NCI-H2171 (cell line): ENCODE measurements around the gene FBXW7.
"Not testable (repeated sequence)": the region's sequence is repeated elsewhere in the genome, so short reads cannot be mapped to it uniquely, and the experiment has no call there.

Source experiments
- DNase-seq: peaks from one replicate; lab custom pipeline; 2025; lab: John Stamatoyannopoulos, UW

Gene FBXW7

DNA sequence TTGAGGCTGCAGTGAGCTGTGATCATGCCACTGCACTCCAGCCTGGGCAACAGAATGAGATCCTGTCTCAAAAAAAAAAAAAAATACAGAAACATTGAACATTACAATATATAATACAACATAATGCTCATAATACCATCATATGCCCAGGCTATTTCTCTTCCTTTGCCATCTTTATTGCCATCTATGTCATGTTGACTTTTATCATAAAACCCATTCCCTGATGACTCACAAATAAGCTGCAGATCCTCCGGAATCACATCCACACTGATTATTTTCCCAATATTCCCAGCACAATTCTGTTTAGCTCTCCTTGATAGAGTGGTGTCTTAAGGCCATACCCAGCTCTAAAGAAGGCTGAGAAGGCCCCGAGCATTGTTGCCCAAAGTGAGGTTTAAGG, 9.2 kb upstream of the FBXW7 start:
- no peak for DNase-seq

DNA sequence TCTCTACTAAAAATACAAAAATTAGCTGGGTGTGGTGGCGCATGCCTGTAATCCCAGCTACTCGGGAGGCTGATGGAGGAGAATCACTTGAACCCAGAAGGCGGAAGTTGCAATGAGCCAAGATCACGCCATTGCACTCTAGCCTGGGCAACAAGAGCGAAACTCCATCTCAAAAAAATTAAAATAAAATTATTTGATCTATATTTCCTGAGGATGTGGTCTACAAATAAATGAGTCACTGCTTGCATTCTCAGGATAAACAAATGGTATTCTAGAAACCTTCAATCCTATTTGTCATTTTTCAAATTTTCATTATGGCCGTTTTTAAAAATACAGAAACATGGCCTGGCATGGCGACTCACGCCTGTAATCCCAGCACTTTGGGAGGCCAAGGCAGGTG, 8.6 kb upstream of the FBXW7 start:
- DNase-seq: not testable (repeated sequence)

- DNase-seq: no peak
Measured at GRCh38 chr4:152540941-152541340, 5.0 kb upstream of the FBXW7 start.

DNA sequence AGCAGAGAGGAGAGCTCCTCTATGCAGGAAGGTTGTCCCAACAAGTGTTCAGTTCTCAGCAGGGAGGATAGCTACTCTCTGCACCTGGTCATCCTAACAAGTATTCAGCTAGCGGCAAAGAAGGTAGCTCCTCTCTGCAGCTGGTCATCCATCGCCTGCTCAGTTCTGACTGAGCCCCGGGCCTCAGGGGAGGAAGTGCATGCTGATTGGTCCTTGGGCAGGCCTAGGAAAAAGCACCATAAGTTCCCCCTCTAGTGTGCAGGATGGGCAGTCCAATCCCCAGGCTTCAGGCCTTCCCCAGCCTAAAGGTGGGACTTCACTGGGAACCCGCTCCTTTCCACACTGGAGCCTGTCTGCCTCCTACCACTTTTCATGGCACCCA, 4.4 kb upstream of the FBXW7 start:
- DNase-seq: no peak

DNA sequence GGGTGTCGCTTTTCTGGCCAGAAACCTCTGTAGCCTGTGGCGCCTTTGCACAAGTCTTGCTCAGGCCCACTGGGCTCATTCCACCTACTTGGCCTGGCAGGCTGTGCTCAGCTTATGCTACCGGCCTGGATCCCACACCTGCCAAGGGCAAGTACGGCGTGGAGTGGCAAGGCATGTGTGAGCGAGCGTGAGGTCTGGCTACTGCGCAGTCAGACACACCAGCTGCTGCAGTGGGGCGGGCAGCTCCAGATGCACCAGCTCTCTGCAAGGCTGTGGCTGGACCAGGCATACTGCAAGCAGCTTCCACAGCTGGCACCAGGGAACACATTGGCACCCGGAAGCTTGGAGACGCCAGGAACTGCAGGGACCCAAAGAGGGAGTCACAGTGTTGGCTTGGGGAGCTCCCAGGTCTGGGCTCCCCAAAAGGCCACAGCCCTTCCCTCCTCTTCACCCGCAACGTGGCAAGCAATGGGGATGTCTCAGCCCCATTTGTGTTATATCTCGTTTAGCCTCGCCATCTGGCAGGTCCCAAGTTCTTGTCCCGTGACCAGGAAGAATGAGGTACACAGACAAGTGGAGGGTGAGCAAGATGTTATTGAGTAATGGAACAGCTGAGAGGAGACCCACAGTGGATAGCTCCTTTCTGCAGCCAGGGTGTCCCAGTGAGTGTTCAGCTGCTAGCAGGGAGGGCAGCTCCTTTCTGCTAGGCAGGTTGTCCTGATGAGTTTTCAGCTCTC, 3.8 kb upstream of the FBXW7 start:
- DNase-seq: no peak

- no peak for DNase-seq
Measured at GRCh38 chr4:152537881-152538280, 2.0 kb upstream of the FBXW7 start.

- peak; percentile 17 for DNase-seq
Measured at GRCh38 chr4:152536545-152537182, 772 bp upstream of the FBXW7 start.

- DNase-seq: no peak
Measured at GRCh38 chr4:152535360-152535902, 461 bp downstream of the FBXW7 start.

DNA sequence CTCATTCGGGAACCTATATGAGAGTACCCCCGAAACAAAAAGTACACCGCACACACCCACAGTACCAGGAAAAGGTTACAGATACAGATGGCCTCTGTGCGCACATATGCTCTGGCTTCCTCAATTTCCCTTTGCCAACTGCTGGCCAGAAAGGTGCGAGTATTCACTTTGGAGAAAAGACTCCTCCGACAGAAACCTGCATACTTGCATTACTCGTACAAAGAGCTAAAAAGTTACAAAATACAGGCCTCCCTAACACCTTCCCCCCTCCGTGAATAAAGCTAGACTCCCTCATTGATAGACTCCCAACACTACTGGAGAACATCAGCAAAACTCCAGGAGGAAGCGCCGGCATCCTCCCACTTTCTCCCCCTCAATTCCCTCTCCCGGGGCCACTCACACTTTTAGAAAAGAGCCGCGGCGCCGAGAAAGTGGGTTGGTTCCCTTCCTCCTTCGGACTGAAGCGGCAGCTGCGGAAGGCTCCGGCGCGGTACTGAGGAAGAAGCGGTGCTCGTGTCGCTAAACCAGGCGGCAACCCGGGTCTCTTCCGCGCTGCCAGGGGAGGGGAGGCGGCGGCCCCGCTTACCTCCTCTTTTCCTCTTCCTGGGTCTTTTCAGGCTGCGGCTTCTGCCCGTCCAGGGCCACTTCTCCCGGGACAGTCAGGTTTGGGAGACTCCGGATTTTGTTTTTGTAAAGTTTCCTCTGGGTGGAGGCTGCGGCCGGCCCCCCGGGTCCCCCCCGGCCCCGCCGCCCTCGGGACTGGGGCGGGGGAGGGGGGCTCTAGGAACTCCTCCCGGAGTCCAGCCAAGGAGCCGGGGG, 1.1 kb downstream of the FBXW7 start:
- no peak for DNase-seq

- no peak for DNase-seq
Measured at GRCh38 chr4:152531479-152531878, 4.4 kb downstream of the FBXW7 start.

DNA sequence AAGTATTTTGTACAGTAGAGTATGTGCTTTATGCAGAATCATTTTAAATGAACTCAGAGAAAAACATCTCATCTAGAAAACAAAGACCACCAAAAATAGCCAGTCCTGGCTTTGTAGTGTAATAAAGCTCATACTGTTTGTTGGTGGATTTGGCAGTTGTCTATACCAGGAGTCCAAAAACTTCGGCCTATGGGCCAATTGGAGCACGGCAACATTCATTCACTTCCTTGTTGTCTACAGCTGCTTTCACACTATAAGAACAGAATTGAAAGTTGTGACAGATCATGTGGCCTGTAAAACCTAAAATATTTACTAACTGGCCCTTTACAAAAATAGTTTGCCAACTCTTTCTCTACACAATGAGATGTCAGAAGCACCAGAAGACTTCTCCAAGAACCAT, 5.3 kb downstream of the FBXW7 start:
- DNase-seq: no peak

GRCh38 chr4:152529880-152530279, 6.0 kb downstream of the FBXW7 start:
- no peak for DNase-seq

- DNase-seq: no peak
Measured at GRCh38 chr4:152528060-152528459, 7.8 kb downstream of the FBXW7 start.

GRCh38 chr4:152525878-152526277, 10.0 kb downstream of the FBXW7 start:
- no peak for DNase-seq

DNA sequence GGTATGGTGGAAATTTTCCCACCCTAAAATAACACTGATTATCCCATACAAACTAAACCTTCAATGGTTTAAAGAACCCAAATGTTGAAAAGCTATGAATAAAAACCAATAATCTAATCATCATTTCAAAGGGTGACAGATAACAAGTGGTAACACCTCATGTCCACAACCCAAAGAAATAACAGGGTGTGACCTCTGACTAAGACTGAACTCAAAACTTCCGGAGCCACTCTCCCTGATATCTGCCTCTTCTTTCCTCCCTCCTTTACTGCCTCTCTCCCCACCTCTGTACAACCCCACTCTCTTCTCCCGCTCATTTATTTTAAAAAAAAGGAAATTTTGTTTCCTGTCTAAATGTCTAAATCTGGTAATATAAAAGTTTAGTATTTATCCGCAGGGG, 11.5 kb downstream of the FBXW7 start:
- no peak for DNase-seq

- DNase-seq: no peak
Measured at GRCh38 chr4:152523731-152524130, 12.2 kb downstream of the FBXW7 start.

DNA sequence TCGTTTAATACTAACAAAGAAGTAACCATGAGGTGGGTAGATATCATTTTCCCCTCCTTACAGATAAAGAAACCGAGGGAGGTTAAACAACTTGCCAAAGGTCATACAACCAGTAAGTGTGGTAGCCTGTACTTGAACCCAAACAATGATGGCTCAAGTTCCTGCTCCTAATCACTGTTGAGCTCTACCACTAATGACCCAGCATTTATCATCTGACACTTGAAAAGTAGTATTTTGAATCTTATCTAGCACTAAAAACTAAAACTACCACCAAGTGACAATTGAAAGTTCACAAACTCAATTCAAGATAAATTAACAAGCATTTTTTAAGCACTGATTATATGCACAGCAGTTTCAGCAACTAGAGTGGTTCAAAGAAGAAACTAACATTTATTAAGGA, 13.1 kb downstream of the FBXW7 start:
- no peak for DNase-seq

GRCh38 chr4:152522245-152522644, 13.6 kb downstream of the FBXW7 start:
- DNase-seq: no peak

GRCh38 chr4:152516156-152516555, 19.7 kb downstream of the FBXW7 start:
- no peak for DNase-seq

GRCh38 chr4:152515678-152516077, 20.2 kb downstream of the FBXW7 start:
- DNase-seq: no peak

GRCh38 chr4:152514356-152514755, 21.5 kb downstream of the FBXW7 start:
- DNase-seq: no peak

- no peak for DNase-seq
Measured at GRCh38 chr4:152513078-152513477, 22.8 kb downstream of the FBXW7 start.

- no peak for DNase-seq
Measured at GRCh38 chr4:152512483-152512882, 23.4 kb downstream of the FBXW7 start.
